ENCODE measurements around the gene MADD.

Gene MADD

DNA sequence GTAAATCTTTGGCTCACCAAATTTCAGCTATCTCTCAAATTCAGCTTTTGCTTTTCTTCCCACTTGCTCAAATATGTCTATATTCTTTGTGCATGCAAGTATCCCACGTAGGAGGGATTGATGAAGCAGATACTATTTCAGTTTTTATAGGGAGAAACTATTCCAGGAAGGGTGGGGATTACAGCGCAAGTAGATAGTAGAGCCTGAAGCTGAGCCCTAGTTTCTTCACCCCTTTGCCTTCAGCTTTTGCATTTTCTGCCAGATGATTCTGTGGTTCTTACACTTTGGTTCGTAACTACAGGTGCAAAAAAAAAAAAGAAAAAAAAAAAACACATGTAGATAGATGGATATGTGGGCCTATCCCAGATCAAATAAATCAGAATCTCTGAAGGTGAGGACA is 18.2 kb upstream of the MADD start:
- peaks cover 10% of the 10 kb centered on the region for H3K36me3 ChIP-seq (ENCODE audit: control insufficient read depth, insufficient read depth, low read length)
- 100% methylated on average over 1 of the region's 3 CpGs for WGBS, 2 experiments (ENCODE audit: insufficient coverage in 2 of 2)
- H3K4me1 ChIP-seq (ENCODE audit: control insufficient read depth, insufficient read depth, low read length, poor library complexity, severe bottlenecking), result peaks cover 14% of the 10 kb centered on the region
- no peaks in the 10 kb centered on the region for H3K9me3 ChIP-seq (ENCODE audit: control insufficient read depth, low read length)
- H3K27ac ChIP-seq (ENCODE audit: low read depth, low read length, severe bottlenecking), result no peak overlapping the region
- no peak overlapping the region for H3K4me3 ChIP-seq (ENCODE audit: extremely low read depth, insufficient read depth, low read length, poor library complexity, severe bottlenecking)

- 88 to 100% methylated on average over 2 of the region's 2 CpGs for whole genome bisulfite sequencing, 2 experiments (ENCODE audit: insufficient coverage in 2 of 2)
- Histone ChIP-seq H3K27ac (ENCODE audit: low read depth, low read length, severe bottlenecking) (no peak overlapping the region), H3K4me3 (ENCODE audit: extremely low read depth, insufficient read depth, low read length, poor library complexity, severe bottlenecking) (no peak overlapping the region), H3K9me3 (ENCODE audit: control insufficient read depth, low read length) (no peaks in the 10 kb centered on the region), H3K36me3 (ENCODE audit: control insufficient read depth, insufficient read depth, low read length) (no peaks in the 10 kb centered on the region), H3K4me1 (ENCODE audit: control insufficient read depth, insufficient read depth, low read length, poor library complexity, severe bottlenecking) (peaks cover 28% of the 10 kb centered on the region)
Observed at GRCh38 chr11:47253660-47254059, 16.3 kb upstream of the MADD start.

DNA sequence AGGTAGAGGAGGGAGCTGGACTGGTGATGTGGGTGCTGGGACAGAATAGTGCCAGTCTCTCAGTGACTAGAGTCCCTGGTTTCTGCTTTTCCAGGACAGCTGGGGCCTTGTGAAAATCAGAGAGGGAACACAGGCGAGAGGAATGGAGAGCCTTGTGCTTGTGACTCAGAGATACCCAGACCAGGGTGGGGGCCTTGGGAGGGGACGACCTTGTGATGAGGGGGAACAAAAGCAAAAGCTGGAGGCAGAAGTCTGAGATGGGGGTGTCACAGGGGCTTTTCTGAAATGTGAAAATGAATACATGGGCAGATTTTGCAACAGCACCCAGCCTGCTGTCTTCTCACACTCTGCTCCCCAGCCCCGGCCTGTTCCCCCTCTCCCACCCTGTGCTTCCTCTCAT is 15.5 kb upstream of the MADD start:
- Histone ChIP-seq H3K36me3 (ENCODE audit: control insufficient read depth, insufficient read depth, low read length) (no peaks in the 10 kb centered on the region), H3K4me3 (ENCODE audit: extremely low read depth, insufficient read depth, low read length, poor library complexity, severe bottlenecking) (no peak overlapping the region), H3K4me1 (ENCODE audit: control insufficient read depth, insufficient read depth, low read length, poor library complexity, severe bottlenecking) (peaks cover 35% of the 10 kb centered on the region)

GRCh38 chr11:47256374-47256773 is 13.6 kb upstream of the MADD start:
- WGBS, 2 experiments (ENCODE audit: insufficient coverage in 2 of 2), result 100% methylated on average over 1 to 3 of the region's 6 CpGs
- Histone ChIP-seq H3K27ac (ENCODE audit: low read depth, low read length, severe bottlenecking) (no peak overlapping the region), H3K36me3 (ENCODE audit: control insufficient read depth, insufficient read depth, low read length) (peaks cover 3% of the 10 kb centered on the region), H3K9me3 (ENCODE audit: control insufficient read depth, low read length) (no peaks in the 10 kb centered on the region), H3K4me1 (ENCODE audit: control insufficient read depth, insufficient read depth, low read length, poor library complexity, severe bottlenecking) (peaks cover 39% of the 10 kb centered on the region), H3K4me3 (ENCODE audit: extremely low read depth, insufficient read depth, low read length, poor library complexity, severe bottlenecking) (no peak overlapping the region)

More for the DNA sequence above, 15.5 kb upstream of the MADD start:
- Histone ChIP-seq H3K27ac (ENCODE audit: low read depth, low read length, severe bottlenecking) (peak overlapping the region; percentile 67), H3K9me3 (ENCODE audit: control insufficient read depth, low read length) (no peaks in the 10 kb centered on the region)
- WGBS, 2 experiments (ENCODE audit: insufficient coverage in 2 of 2), result 86 to 100% methylated on average over 1 to 3 of the region's 3 CpGs

GRCh38 chr11:47257177-47257516 is 12.8 kb upstream of the MADD start:
- Histone ChIP-seq H3K4me3 (ENCODE audit: extremely low read depth, insufficient read depth, low read length, poor library complexity, severe bottlenecking) (peak overlapping the region; percentile 19), H3K9me3 (ENCODE audit: control insufficient read depth, low read length) (no peaks in the 10 kb centered on the region), H3K27ac (ENCODE audit: low read depth, low read length, severe bottlenecking) (peak overlapping the region; percentile 87), H3K36me3 (ENCODE audit: control insufficient read depth, insufficient read depth, low read length) (peaks cover 7% of the 10 kb centered on the region), H3K4me1 (ENCODE audit: control insufficient read depth, insufficient read depth, low read length, poor library complexity, severe bottlenecking) (peaks cover 39% of the 10 kb centered on the region)
- 80 to 93% methylated on average over 1 to 2 of the region's 2 CpGs for WGBS, 2 experiments (ENCODE audit: insufficient coverage in 2 of 2)

GRCh38 chr11:47257517-47258316 is 12.2 kb upstream of the MADD start, which contains the start of gene NR1H3:
NR1H3 (plus strand) TSS chr11:47257996; CDS start chr11:47259217, 1,221 bp downstream.
- Histone ChIP-seq H3K4me3 (ENCODE audit: extremely low read depth, insufficient read depth, low read length, poor library complexity, severe bottlenecking) (peak within 1 kb of the TSS; percentile 19), H3K27ac (ENCODE audit: low read depth, low read length, severe bottlenecking) (peak within 1 kb of the TSS; percentile 87), H3K9me3 (ENCODE audit: control insufficient read depth, low read length) (no peaks in the 10 kb centered on the region), H3K36me3 (ENCODE audit: control insufficient read depth, insufficient read depth, low read length) (peaks cover 7% of the 10 kb centered on the region), H3K4me1 (ENCODE audit: control insufficient read depth, insufficient read depth, low read length, poor library complexity, severe bottlenecking) (peaks cover 39% of the 10 kb centered on the region)
- 6 to 9% methylated on average over 10 to 11 of the region's 15 CpGs for WGBS, 2 experiments (ENCODE audit: insufficient coverage in 2 of 2)

DNA sequence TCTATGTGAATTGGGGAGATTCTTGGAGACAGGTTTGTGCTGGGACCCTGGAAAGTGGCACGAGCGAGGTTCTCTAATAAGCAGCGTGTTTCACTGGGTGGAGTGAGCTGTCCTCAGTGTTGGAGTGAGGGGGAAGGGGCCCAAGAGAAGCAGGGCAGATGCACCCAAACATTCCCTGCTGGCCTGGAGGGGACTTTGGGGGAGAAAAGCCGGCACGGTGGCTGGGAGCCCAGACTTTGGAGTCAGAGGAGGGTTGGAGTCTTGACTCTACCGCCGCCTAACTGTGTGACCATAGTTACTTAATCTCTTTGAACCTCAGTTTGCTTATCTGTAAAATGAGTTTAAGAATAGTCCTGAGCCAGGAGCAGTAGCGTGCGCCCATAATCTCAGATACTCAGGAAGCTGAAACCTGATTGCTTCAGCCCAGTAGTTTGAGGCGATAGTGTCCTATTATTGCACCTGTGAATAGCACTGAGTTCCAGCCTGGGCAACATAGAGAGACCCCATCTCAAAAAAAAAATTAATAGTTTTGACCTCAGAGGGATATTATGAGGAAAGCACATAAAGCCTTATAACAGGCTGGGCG is 11.5 kb upstream of the MADD start:
- peak overlapping the region; percentile 14 for H3K4me3 ChIP-seq (ENCODE audit: extremely low read depth, insufficient read depth, low read length, poor library complexity, severe bottlenecking)

DNA sequence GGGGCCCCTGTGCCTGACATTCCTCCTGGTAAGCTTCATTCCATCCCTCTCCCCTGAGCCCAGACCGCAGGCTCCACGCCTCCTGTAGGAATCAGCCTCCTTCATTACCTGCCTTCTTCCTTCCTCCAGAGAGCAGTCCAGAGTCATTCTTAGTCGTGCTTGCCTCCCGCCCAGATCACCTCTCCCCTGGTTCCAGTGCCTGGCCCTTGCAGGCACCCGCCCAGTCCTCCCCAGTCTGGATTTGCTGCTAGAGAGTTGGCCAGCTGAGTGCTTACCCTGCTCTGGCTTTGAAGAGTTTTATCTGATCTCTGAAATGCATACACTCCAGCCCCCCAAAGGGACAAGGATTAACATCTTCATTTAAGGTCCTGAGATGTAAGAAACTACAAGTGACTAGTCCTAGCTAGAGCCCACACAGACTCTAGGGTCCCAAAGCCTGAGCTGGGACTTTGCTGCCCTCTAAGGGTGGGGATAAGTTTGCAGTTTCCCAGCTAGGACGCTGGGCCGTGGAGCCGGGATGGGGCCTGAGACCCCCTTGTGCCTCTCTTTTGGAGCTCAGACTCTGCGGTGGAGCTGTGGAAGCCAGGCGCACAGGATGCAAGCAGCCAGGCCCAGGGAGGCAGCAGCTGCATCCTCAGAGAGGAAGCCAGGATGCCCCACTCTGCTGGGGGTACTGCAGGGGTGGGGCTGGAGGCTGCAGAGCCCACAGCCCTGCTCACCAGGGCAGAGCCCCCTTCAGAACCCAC is 10.5 kb upstream of the MADD start:
- Histone ChIP-seq H3K4me3 (ENCODE audit: extremely low read depth, insufficient read depth, low read length, poor library complexity, severe bottlenecking) (no peak overlapping the region), H3K36me3 (ENCODE audit: control insufficient read depth, insufficient read depth, low read length) (peaks cover 7% of the 10 kb centered on the region), H3K27ac (ENCODE audit: low read depth, low read length, severe bottlenecking) (peak overlapping the region; percentile 61), H3K9me3 (ENCODE audit: control insufficient read depth, low read length) (no peaks in the 10 kb centered on the region), H3K4me1 (ENCODE audit: control insufficient read depth, insufficient read depth, low read length, poor library complexity, severe bottlenecking) (peaks cover 41% of the 10 kb centered on the region)
- 48 to 49% methylated on average over 9 to 10 of the region's 10 CpGs for WGBS, 2 experiments (ENCODE audit: insufficient coverage in 2 of 2)

More for the DNA sequence above, 11.5 kb upstream of the MADD start:
- Histone ChIP-seq H3K36me3 (ENCODE audit: control insufficient read depth, insufficient read depth, low read length) (peaks cover 7% of the 10 kb centered on the region), H3K4me1 (ENCODE audit: control insufficient read depth, insufficient read depth, low read length, poor library complexity, severe bottlenecking) (peaks cover 39% of the 10 kb centered on the region), H3K27ac (ENCODE audit: low read depth, low read length, severe bottlenecking) (peak overlapping the region; percentile 87), H3K9me3 (ENCODE audit: control insufficient read depth, low read length) (no peaks in the 10 kb centered on the region)
- WGBS, 2 experiments (ENCODE audit: insufficient coverage in 2 of 2), result 88 to 93% methylated on average over 9 to 10 of the region's 11 CpGs

GRCh38 chr11:47260366-47260765 is 9.6 kb upstream of the MADD start:
- no peaks in the 10 kb centered on the region for H3K9me3 ChIP-seq (ENCODE audit: control insufficient read depth, low read length)
- 92 to 94% methylated on average over 17 to 19 of the region's 19 CpGs for WGBS, 2 experiments (ENCODE audit: insufficient coverage in 2 of 2)
- H3K4me3 ChIP-seq (ENCODE audit: extremely low read depth, insufficient read depth, low read length, poor library complexity, severe bottlenecking), result no peak overlapping the region
- no peak overlapping the region for H3K27ac ChIP-seq (ENCODE audit: low read depth, low read length, severe bottlenecking)
- H3K4me1 ChIP-seq (ENCODE audit: control insufficient read depth, insufficient read depth, low read length, poor library complexity, severe bottlenecking), result peaks cover 38% of the 10 kb centered on the region
- H3K36me3 ChIP-seq (ENCODE audit: control insufficient read depth, insufficient read depth, low read length), result peaks cover 7% of the 10 kb centered on the region

GRCh38 chr11:47261291-47261800 is 8.6 kb upstream of the MADD start:
- 97 to 98% methylated on average over 16 to 22 of the region's 22 CpGs for WGBS, 2 experiments (ENCODE audit: insufficient coverage in 2 of 2)
- no peak overlapping the region for H3K4me3 ChIP-seq (ENCODE audit: extremely low read depth, insufficient read depth, low read length, poor library complexity, severe bottlenecking)
- H3K4me1 ChIP-seq (ENCODE audit: control insufficient read depth, insufficient read depth, low read length, poor library complexity, severe bottlenecking), result peaks cover 46% of the 10 kb centered on the region
- H3K9me3 ChIP-seq (ENCODE audit: control insufficient read depth, low read length), result no peaks in the 10 kb centered on the region
- no peak overlapping the region for H3K27ac ChIP-seq (ENCODE audit: low read depth, low read length, severe bottlenecking)
- H3K36me3 ChIP-seq (ENCODE audit: control insufficient read depth, insufficient read depth, low read length), result peaks cover 7% of the 10 kb centered on the region
